ENCODE measurements around the gene ZNF774. TPM values are rescaled to one million over a fixed set of nuclear protein-coding genes. Genes with fewer than 3 reads are reported as not detected.

Gene ZNF774
- total RNA-seq, 1 donor from 2014 or later, result 9.5 TPM

GRCh38 chr15:90411176-90411575 is 59.1 kb downstream of the ZNF774 start:
- no peak for DNase-seq (ENCODE audit: low spot score, unreplicated experiment)
- H3K36me3 Mint-ChIP-seq (ENCODE audit: insufficient read depth), result peaks cover 21% of the 10 kb centered on the region
- H3K9me3 Mint-ChIP-seq (ENCODE audit: low read depth), result peaks cover 4% of the 10 kb centered on the region
- H3K27me3 Mint-ChIP-seq, result no peaks in the 10 kb centered on the region
- peaks cover 52% of the 10 kb centered on the region for H3K4me1 Mint-ChIP-seq (ENCODE audit: low read depth)
- H3K27ac Mint-ChIP-seq, result peak overlapping the region; percentile 97
- no peak for TF ChIP-seq CTCF (IDR thresholded peaks at IDR 0.05; ENCODE audit: unreplicated experiment)
- H3K4me3 Mint-ChIP-seq (ENCODE audit: low read depth), result no peak overlapping the region

Other genes starting within 250 kb of the ZNF774 start
- 149 and 164 TPM in 2 replicates for gene IDH2, start 249.8 kb upstream of the ZNF774 start, total RNA-seq
- 36.4 and 41.9 TPM in 2 replicates for gene SEMA4B, start 151.0 kb upstream of the ZNF774 start, total RNA-seq
- gene CIB1, start 118.3 kb upstream of the ZNF774 start, total RNA-seq, result 28.3 and 30.3 TPM in 2 replicates
- gene GDPGP1, start 118.1 kb upstream of the ZNF774 start, total RNA-seq, result 7.8 and 8.6 TPM in 2 replicates
- gene TTLL13, start 102.7 kb upstream of the ZNF774 start, total RNA-seq, result 0.69 TPM in 1 of 2 replicates, not detected in the other
- gene NGRN, start 86.6 kb upstream of the ZNF774 start, total RNA-seq, result 110 and 121 TPM in 2 replicates
- 141 and 142 TPM in 2 replicates for gene IQGAP1, start 36.0 kb downstream of the ZNF774 start, total RNA-seq
- gene CRTC3, start 177.6 kb downstream of the ZNF774 start, total RNA-seq, result 30.0 and 34.6 TPM in 2 replicates